ENCODE data around the gene CIPC.
A peak's percentile ranks its signal among the peaks of the same experiment; 100 is the strongest.

The CIPC gene

GRCh38 chr14:77097700-77098528 lies at the start of gene CIPC:
Gene CIPC (plus strand): TSS chr14:77098258. CDS start chr14:77105709, 7,451 bp downstream.
- DNase-seq = peak; percentile 99

GRCh38 chr14:77051116-77051515 lies 46.9 kb upstream of the CIPC start:
- no peak for DNase-seq

GRCh38 chr14:77052281-77053044 lies 45.6 kb upstream of the CIPC start:
- no peak for DNase-seq

GRCh38 chr14:77053046-77053841 lies 44.8 kb upstream of the CIPC start:
- peak; percentile 29 for DNase-seq

- DNase-seq = no peak
These were observed 42.8 kb upstream of the CIPC start for GRCh38 chr14:77055306-77055705.

- DNase-seq = no peak
These were observed 42.1 kb upstream of the CIPC start for GRCh38 chr14:77055981-77056380.

- no peak for DNase-seq
These were observed 39.9 kb upstream of the CIPC start for GRCh38 chr14:77058117-77058516.

- no peak for DNase-seq
These were observed 39.3 kb upstream of the CIPC start for GRCh38 chr14:77058785-77059184.

- DNase-seq = peak; percentile 61
These were observed 38.7 kb upstream of the CIPC start for GRCh38 chr14:77059276-77059915.

GRCh38 chr14:77061630-77062257 lies 36.3 kb upstream of the CIPC start:
- no peak for DNase-seq

GRCh38 chr14:77062261-77062660 lies 35.8 kb upstream of the CIPC start:
- no peak for DNase-seq

GRCh38 chr14:77063571-77064171 lies 34.4 kb upstream of the CIPC start:
- no peak for DNase-seq

GRCh38 chr14:77064521-77065178 lies 33.4 kb upstream of the CIPC start:
- no peak for DNase-seq

GRCh38 chr14:77065851-77066577 lies 32.0 kb upstream of the CIPC start:
- DNase-seq = peak; percentile 67

- DNase-seq = no peak
These were observed 31.4 kb upstream of the CIPC start for GRCh38 chr14:77066578-77067172.

- DNase-seq = no peak
These were observed 30.2 kb upstream of the CIPC start for GRCh38 chr14:77067632-77068516.

GRCh38 chr14:77068517-77069200 lies 29.4 kb upstream of the CIPC start:
- DNase-seq = no peak

GRCh38 chr14:77069551-77069950 lies 28.5 kb upstream of the CIPC start:
- no peak for DNase-seq
